ENCODE data around the gene CMSS1. TPM values are rescaled to one million over a fixed set of nuclear protein-coding genes. Genes with fewer than 3 reads are reported as not detected.

CMSS1 gene
- total and polyA plus RNA-seq, 2 of the 13 experiments (the other 11 are each of a cell fraction or from before 2014, with no cell fraction given): 6.4 to 48.7 TPM

GRCh38 chr3:100057716-100058575 lies 240.3 kb downstream of the CMSS1 start (continued):
- TF ChIP-seq AKAP8 (CRISPR knock-in tag; IDR thresholded peaks at IDR 0.05) (no peak), AFF4 (CRISPR knock-in tag; IDR thresholded peaks at IDR 0.05) (no peak), ZMYM3 (CRISPR knock-in tag; IDR thresholded peaks at IDR 0.05) (no peak), TFE3 (CRISPR knock-in tag; IDR thresholded peaks at IDR 0.05) (no peak), TBX2 (CRISPR knock-in tag; IDR thresholded peaks at IDR 0.05; ENCODE audit: borderline replicate concordance) (no peak), KLF13 (CRISPR knock-in tag; IDR thresholded peaks at IDR 0.05) (no peak), ZNF891 (CRISPR knock-in tag; IDR thresholded peaks at IDR 0.05) (no peak), RORA (CRISPR knock-in tag; IDR thresholded peaks at IDR 0.05) (no peak), CBX1 (IDR thresholded peaks at IDR 0.05; ENCODE audit: low read depth) (no peak), ZNF878 (CRISPR knock-in tag; IDR thresholded peaks at IDR 0.05) (no peak)
- TF ChIP-seq, protein P1, sequence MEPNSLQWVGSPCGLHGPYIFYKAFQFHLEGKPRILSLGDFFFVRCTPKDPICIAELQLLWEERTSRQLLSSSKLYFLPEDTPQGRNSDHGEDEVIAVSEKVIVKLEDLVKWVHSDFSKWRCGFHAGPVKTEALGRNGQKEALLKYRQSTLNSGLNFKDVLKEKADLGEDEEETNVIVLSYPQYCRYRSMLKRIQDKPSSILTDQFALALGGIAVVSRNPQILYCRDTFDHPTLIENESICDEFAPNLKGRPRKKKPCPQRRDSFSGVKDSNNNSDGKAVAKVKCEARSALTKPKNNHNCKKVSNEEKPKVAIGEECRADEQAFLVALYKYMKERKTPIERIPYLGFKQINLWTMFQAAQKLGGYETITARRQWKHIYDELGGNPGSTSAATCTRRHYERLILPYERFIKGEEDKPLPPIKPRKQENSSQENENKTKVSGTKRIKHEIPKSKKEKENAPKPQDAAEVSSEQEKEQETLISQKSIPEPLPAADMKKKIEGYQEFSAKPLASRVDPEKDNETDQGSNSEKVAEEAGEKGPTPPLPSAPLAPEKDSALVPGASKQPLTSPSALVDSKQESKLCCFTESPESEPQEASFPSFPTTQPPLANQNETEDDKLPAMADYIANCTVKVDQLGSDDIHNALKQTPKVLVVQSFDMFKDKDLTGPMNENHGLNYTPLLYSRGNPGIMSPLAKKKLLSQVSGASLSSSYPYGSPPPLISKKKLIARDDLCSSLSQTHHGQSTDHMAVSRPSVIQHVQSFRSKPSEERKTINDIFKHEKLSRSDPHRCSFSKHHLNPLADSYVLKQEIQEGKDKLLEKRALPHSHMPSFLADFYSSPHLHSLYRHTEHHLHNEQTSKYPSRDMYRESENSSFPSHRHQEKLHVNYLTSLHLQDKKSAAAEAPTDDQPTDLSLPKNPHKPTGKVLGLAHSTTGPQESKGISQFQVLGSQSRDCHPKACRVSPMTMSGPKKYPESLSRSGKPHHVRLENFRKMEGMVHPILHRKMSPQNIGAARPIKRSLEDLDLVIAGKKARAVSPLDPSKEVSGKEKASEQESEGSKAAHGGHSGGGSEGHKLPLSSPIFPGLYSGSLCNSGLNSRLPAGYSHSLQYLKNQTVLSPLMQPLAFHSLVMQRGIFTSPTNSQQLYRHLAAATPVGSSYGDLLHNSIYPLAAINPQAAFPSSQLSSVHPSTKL (CRISPR knock-in tag; IDR thresholded peaks at IDR 0.05): peak; percentile 31; the same call in 1 of the 2 replicates
- TF ChIP-seq, protein P2, sequence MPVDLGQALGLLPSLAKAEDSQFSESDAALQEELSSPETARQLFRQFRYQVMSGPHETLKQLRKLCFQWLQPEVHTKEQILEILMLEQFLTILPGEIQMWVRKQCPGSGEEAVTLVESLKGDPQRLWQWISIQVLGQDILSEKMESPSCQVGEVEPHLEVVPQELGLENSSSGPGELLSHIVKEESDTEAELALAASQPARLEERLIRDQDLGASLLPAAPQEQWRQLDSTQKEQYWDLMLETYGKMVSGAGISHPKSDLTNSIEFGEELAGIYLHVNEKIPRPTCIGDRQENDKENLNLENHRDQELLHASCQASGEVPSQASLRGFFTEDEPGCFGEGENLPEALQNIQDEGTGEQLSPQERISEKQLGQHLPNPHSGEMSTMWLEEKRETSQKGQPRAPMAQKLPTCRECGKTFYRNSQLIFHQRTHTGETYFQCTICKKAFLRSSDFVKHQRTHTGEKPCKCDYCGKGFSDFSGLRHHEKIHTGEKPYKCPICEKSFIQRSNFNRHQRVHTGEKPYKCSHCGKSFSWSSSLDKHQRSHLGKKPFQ (CRISPR knock-in tag; IDR thresholded peaks at IDR 0.05; ENCODE audit: insufficient replicate concordance): no peak
- TF ChIP-seq, protein P3, sequence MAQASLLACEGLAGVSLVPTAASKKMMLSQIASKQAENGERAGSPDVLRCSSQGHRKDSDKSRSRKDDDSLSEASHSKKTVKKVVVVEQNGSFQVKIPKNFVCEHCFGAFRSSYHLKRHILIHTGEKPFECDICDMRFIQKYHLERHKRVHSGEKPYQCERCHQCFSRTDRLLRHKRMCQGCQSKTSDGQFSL (CRISPR knock-in tag; IDR thresholded peaks at IDR 0.05): no peak
- TF ChIP-seq, protein P4, sequence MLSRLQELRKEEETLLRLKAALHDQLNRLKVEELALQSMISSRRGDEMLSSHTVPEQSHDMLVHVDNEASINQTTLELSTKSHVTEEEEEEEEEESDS (CRISPR knock-in tag; IDR thresholded peaks at IDR 0.05; ENCODE audit: borderline replicate concordance): no peak

Data from HepG2 (cell line).